NCI-H2107 treated with DMSO at 0.1 percent for 48 hours (cell line): ENCODE measurements around the gene COBL.

ENCODE experiments used
- DNase-seq: peaks from one replicate; lab custom pipeline; 2025; ENCODE audit not compliant: unreplicated experiment; lab: John Stamatoyannopoulos, UW

Gene COBL

DNA sequence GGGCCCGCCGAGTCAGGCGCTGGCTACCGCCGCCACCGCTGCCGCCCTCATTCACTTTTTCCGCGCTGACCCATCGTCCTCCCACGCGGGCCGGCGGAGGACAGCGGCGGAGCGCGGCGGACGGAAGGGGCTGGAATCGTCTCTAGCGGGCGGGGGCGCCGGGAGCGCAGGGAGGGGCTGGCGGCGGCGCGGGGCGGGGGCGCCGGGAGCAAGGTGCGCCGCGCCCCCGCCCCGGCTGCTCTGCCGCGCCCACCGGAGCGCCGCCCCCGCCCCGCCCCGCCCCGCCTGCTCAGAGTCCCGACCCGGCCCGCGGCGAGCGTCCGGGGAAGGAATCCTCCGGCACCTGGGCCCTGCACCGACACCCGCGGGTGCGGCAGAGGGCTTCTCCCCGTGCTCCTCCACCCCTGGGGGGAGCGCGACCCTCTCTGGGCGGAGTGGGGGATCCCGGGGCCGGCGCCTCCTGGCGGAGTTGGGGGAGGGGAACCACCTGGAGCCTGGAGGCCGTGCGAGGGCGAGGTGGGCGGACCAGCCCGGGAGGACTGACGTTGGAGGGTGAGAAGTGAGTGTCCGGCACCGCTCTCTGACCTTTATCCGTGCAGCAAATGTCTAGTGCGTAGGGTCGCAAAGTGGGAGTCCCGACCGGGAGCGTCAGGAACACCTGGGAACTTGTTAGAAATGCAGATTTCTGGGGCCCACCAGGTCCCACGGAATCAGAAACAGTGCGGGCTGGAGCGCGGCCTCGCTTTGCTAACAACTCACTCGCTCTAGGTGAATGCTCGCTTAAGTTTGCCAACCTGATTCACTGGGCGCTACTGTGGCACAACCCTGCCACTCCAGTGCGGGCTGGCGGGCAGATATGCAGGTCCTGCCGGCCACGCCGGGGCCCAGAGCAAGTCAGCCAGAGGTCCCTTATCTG, at the start of gene COBL:
COBL (minus strand) TSS at position 144 of the 916 bp plus-strand sequence. CDS start 176 bp downstream, outside the sequence.
- no peak for DNase-seq

DNA sequence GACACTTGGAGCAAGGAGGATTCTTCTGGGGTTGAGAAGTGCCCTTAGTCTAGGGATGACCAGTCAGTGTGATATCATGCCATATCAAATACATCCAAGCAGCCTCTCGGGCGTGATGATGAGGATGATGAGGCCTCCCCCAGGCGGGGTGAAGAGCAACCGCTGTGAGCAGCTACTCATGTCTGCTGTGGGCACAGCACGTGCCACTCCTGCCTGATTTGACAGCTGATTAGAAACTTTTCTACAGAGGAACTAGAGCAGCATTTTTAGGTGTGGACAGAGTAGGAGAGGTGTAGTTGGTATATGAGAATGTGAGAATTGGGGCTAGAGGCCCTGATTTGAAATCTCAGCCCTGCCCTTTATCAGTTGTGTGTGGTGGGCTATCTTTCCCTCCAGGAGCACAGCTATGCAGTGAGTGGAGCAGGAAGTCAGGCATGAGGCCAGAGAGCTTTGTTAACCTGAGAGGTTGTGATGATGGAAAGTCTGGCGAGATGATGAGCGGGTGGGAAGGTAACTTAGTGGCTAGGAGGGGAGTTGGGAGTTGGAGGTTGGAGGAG, 49.6 kb upstream of the COBL start:
- no peak for DNase-seq

- DNase-seq: no peak
These were observed 41.2 kb upstream of the COBL start for GRCh38 chr7:51357821-51358220.

- DNase-seq: no peak
These were observed 40.4 kb upstream of the COBL start for GRCh38 chr7:51356849-51357516.

- no peak for DNase-seq
These were observed 38.3 kb upstream of the COBL start for GRCh38 chr7:51354897-51355296.

GRCh38 chr7:51354434-51354833, 37.8 kb upstream of the COBL start:
- DNase-seq: no peak

DNA sequence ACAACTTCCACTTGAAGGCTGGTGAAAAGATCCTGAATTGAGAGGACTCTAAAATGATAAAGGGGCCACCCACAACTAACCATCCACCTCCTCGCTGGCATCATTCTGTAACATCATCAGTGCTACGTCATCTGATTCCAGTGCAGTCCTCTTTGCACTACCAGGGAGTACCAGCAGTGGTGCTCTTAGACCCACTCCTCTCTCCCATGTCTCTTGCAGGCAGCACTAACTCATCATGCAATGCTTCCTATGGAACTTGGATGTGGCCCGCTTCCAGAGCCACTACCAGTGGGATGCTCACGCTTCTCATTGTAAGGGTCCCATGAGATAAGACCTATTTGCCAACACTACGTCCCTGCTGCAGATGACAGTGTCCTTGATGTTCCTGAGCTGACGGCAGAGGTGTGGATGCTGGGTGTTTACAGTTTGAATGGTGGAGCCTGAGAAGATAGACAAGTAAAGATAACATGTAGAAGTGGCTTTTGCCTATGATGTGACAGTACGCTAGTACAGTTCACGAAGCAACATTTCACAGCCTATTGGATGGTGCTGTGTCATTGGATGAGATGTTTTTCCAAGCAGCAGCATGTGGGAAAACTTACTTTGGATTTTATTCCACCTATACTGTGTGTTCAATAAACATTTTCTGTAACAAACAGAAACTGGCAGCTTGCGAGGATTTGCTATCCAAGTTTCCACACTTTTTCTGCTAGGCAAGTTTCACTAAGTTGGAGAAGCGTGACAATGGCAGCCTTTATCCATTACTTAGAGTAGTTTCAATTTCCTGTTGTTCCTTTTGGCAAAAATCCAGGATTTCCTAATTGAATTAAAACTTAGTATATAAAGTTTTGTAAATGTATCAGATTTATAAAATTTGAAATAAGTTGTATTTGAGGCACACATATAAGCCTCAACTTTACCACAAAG, 35.8 kb upstream of the COBL start:
- DNase-seq: peak; percentile 55

DNA sequence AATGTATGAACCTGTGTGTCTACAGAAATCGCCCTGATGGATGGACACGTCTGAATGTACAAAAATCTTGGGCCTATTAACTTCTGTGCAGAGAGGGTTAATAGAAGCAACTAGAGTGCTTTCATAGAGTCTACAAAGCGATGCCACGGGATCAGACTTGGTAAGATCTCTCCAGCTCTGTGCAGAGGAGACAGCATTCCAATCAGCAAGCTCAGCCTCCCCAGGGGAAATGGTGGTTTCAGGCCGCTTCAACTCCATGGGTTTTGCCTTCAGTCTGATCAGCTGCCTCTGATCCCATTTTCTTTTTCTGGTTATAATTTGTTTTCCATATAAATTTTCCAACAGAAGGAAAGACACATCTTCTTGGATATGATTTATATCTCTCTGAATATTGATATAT, 35.1 kb upstream of the COBL start:
- no peak for DNase-seq

- no peak for DNase-seq
These were observed 33.9 kb upstream of the COBL start for GRCh38 chr7:51350546-51350896.

- peak; percentile 98 for DNase-seq
These were observed 33.4 kb upstream of the COBL start for GRCh38 chr7:51349820-51350545.

DNA sequence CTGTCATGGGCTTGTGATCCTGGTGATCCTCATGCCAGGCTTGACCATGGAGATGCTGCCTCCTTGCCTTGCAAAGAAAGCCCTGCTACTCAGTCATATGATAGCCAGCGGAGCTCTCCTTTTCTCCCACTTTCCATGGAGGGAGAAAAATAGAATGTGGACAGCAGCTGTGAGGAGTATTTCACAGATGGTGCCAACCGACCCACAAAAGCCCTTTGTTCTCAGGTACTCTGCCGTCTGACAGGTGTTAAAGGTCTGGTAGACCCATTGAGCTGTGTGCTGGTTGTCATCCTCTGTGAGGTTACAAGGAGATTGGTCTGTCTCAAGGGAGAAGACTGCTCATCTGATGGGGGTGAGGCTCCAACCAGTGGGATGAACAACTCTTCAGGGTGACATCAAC, 29.5 kb upstream of the COBL start:
- peak; percentile 94 for DNase-seq

DNA sequence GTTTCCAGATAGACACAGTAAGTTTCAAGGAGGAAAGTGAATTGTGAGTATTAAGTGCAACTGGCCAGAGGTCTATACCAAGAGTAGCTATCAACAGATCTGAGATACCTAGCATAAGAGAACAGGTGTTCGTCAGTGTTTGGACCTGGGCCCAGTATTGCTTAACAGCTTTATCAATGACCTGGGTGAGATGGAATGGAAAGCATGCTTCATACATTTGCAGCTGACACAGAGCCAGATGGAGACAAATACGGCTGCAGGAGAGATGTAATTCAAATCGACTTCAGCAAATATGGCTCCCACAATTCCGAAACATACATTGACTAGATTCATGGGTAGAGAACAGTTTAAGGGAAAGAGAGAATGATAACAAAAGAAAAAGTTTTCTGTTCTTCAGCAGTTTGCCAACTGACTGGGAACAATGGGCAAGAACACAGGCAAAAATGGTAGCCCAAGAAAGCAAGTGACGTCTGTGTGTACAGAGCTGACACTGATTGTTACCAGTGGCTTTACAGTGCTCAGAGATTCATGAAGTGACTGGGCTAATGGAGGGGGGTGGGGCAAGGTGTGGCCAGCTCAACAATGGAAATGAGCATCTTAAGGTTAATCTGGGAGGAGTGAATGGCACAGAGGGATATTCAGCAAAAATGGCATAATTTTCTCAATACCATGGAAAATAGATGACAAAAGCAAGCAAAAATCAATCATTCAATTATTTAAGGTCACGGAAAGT, 28.0 kb upstream of the COBL start:
- DNase-seq: peak; percentile 92

DNA sequence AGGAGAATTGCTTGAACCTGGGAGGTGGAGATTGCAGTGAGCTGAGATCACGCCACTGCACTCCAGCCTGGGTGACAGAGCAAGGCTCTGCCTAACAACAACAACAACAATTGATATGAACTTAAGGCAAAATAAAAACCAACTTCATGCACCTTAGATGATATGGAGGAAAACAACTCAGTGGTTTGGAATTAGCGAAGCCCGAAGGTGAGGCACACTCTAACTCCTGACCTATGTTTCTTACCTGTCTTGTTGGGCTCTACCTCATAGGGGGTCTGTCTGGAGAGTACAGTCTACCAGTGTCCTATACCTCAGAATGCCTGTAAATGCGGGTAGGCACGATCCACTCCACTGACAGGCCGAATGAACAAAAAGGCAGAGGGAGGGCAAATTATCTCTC, 24.3 kb upstream of the COBL start:
- DNase-seq: no peak

GRCh38 chr7:51340029-51340838, 23.6 kb upstream of the COBL start:
- no peak for DNase-seq

DNA sequence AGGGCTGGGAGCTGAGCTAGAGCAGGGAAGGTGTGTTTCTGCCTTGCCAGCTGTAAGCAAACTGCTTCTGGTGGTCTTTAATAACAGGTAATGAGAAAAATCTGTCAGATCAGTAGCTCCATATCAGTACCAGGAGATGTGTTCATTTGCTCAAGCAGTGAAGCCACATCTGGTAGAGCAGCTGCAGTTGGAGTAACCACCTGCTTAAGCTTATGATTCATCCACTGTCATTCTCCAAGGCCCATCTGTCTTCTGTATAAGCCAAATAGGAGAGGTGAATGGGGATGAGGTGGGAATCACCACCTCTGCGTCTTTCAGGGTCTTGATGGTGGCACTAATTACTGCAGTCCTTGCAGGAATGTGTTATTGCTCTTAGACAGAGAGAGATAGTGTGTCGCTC, 18.4 kb upstream of the COBL start:
- DNase-seq: no peak

DNA sequence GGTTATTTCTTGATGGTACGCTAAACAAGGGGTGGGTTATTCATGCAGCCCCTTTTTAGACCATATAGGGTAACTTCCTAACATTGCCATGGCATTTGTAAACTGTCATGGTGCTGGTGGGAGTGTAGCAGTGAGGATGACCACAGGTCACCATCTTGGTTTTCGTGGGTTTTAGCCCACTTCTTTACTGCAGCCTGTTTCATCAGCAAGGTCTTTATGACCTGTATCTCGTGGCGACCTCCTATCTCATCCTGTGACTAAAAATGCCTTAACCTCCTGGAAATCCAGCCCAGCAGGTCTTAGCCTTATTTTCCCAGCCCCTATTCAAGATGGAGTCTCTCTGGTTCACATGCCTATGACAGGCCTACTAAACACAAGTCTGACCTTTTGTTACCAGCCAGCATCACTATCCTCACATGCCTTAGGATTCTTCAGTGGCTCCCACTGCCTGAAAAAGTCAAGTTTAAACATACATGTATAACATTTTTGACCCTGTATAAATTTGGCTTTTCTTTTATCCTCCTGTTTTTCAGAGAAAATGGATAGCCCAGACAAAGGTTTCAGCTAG, 13.2 kb upstream of the COBL start:
- no peak for DNase-seq

DNA sequence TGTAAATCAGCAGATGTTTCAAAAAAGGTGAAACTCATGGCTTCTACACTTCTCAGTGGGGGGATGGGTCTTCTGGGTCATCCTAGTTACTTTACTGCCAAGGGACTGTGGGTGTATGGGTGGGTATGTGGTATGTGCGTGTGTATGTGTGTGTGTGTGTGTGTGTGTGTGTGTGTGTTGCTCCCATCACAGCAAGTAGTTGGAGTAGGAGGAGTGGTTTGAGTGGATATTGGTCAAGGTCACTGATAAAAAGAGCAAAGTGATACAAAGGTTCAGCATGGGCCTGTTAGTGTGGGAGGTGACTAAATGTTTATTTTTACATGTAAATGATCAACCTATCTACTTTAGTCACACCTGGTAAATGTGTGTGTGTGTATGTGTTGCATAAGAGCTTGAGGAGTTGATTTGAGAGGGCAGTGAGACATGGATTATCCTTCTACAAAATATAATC, 11.8 kb upstream of the COBL start:
- no peak for DNase-seq

DNA sequence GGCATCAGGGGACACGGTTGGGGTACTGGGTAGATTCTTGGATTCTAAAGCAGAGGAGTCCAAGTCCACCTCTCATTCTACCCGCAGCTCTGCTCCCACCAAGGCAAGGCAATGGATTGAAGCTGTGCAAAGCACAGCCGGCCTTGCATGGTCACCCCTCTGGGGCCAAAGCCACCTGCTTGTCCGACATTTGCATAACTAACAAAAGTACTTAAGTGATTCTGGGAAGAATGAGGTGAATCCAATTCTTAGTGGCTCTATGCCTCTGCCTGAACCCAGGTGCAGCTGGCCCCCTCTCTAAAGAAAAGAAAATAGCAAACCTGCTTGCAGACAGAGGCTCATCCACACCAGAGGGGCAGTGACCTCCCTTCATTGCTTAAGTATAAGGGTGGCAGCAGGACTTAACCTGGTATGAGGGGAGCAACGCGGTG, 10.7 kb upstream of the COBL start:
- DNase-seq: no peak
